Tibial nerve (tissue), 4 donors: Measurements from ENCODE around the gene PKD2L2. TPM values are rescaled to one million over a fixed set of nuclear protein-coding genes. Genes with fewer than 3 reads are reported as not detected.
A peak's percentile ranks its signal among the peaks of the same experiment; 100 is the strongest.
"Not testable (repeated sequence)": the region's sequence is repeated elsewhere in the genome, so short reads cannot be mapped to it uniquely, and the experiment has no call there.

ENCODE experiments used
- DNase-seq, 2 donors: peaks; one replicate each; pipeline ENCODE4 v3.0.0-alpha.2; 2019; ENCODE audit warnings: low spot score in 2 of 2
- H3K27ac ChIP-seq, 4 donors: fragments of 200-600 bp; sonication (generic) in 3 of 4; one replicate each; pipeline ENCODE4 v1.5.1; 2017 to 2019; ENCODE audit warnings: mild to moderate bottlenecking in 1 of 4
- H3K27me3 ChIP-seq, 2 donors: fragments of 200-600 bp; sonication (generic) in 1 of 2; one replicate each; pipeline versions ENCODE4 v1.5.1 to v1.6.0; 2017 to 2019
- H3K36me3 ChIP-seq, 3 donors: fragments of 200-600 bp; sonication (generic); one replicate each; pipeline ENCODE4 v1.5.1; 2018 to 2019
- H3K4me1 ChIP-seq, 4 donors: fragments of 200-600 bp; sonication (generic) in 3 of 4; one replicate each; pipeline ENCODE4 v1.5.1; 2017 to 2019
- H3K4me3 ChIP-seq, 4 donors: fragments of 200-600 bp; sonication (generic) in 3 of 4; one replicate each; pipeline ENCODE4 v1.5.1; 2017 to 2019; ENCODE audit warnings: mild to moderate bottlenecking in 1 of 4, moderate library complexity in 1 of 4
- H3K9me3 ChIP-seq, 4 donors: fragments of 200-600 bp; sonication (generic) in 3 of 4; one replicate each; pipeline ENCODE4 v1.5.1; 2017 to 2019
- EP300 ChIP-seq, 2 donors: sonication (generic); formaldehyde crosslinking; IDR thresholded peaks; one replicate each; pipeline ENCODE4 v1.6.1; 2017; ENCODE audit warnings: antibody characterized with exemption in 2 of 2, mild to moderate bottlenecking in 1 of 2
- POLR2A ChIP-seq, 2 donors: fragments of 450-650 bp; IDR thresholded peaks; one replicate each; pipeline ENCODE4 v1.6.1; 2017; ENCODE audit warnings: antibody characterized with exemption in 2 of 2, mild to moderate bottlenecking in 2 of 2, moderate library complexity in 2 of 2
- WGBS, 2 donors: methylation state at CpG; one replicate each; pipeline ENCODE4 v1.1.5; 2018; 5-methylcytosine and 5-hydroxymethylcytosine counted together
- total RNA-seq, 4 donors: library from RNA; depleted of rRNA; stranded (reverse); fragments of >200 nt; gene quantifications; one replicate each; pipeline ENCODE4 v1.1.0, GENCODE V29; 2016
- TF ChIP-seq, protein P1 (sequence below), 5 experiments: fragments of 200-600 bp in 3 of 5; fragments of 450-650 bp in 2 of 5; sonication (generic) in 3 of 5; IDR thresholded peaks; one replicate each; pipeline ENCODE4 v1.5.1; 2016 to 2019; ENCODE audit warnings: antibody characterized with exemption in 5 of 5, mild to moderate bottlenecking in 3 of 5, moderate library complexity in 2 of 5

Gene PKD2L2
- total RNA-seq, 4 donors from 2014 or later = not detected

DNA sequence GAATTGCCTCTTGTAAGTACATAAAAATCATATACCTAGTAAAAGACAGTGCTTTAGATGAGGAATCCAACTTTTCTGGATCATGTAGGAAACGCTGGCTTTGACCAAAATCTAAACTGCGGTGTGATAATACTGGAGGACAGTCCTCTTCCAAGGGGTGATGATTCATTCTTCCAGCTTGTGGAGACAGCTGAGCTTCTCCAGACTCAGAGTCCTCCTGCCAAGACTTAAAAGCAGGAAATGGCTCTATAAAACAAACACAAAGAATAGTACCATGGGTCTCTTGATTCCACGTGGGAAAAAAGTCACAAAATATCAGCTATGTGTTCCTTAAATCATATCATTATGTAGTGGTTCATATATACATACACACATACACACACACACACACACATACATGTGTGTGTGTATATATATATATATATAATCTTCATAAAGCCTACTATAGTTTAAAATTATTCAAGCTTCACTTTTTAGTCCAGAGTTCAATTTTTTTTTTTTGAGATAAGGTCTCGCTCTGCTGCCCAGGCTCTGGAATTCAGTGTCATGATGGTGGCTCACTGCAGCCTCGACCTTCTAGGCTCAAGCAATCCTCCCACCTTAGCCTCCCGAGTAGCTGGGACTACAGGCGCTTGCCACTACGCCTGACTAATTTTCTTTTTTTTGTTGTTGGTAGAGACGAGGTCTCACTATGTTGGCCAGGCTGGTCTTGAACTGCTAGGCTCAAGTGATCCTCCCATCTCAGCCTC is 65.0 kb downstream of the PKD2L2 start:
- WGBS, 2 donors = 79% methylated on average over 9 of the region's 9 CpGs
- Histone ChIP-seq H3K27ac (peak overlapping the region in 2 of 4 donors; percentile 5 to 26), H3K27me3 (no peaks in the 10 kb centered on the region), H3K4me1 (no peaks in the 10 kb centered on the region), H3K36me3 (peaks cover 5 to 74% (median 6%) of the 10 kb centered on the region in 3 donors), H3K9me3 (no peaks in the 10 kb centered on the region), H3K4me3 (no peak overlapping the region)
- peak in 1 of 2 donors; percentile 21 for DNase-seq
- no peak for TF ChIP-seq EP300 (IDR thresholded peaks at IDR 0.05)
- TF ChIP-seq, protein P1, sequence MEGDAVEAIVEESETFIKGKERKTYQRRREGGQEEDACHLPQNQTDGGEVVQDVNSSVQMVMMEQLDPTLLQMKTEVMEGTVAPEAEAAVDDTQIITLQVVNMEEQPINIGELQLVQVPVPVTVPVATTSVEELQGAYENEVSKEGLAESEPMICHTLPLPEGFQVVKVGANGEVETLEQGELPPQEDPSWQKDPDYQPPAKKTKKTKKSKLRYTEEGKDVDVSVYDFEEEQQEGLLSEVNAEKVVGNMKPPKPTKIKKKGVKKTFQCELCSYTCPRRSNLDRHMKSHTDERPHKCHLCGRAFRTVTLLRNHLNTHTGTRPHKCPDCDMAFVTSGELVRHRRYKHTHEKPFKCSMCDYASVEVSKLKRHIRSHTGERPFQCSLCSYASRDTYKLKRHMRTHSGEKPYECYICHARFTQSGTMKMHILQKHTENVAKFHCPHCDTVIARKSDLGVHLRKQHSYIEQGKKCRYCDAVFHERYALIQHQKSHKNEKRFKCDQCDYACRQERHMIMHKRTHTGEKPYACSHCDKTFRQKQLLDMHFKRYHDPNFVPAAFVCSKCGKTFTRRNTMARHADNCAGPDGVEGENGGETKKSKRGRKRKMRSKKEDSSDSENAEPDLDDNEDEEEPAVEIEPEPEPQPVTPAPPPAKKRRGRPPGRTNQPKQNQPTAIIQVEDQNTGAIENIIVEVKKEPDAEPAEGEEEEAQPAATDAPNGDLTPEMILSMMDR (IDR thresholded peaks at IDR 0.05) = no peak
- TF ChIP-seq POLR2A (IDR thresholded peaks at IDR 0.05) = no peak

DNA sequence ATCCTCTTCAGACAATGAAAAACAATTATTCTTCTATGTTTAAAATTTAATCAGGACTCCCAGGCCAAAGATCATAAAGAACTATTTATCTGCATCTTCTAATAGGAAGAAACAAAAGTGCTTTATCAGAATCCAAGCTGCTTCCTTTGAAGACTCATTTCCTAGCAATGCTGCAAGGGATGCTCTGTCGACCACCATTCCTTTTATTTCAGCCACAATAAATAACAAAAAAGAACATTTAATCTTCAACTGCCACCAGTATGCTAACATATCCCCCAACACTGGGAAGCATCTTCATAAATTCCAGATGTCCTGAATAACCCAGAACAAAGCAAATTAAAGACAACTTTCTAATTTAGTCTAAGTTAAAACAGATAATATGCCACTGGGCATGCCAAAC is 68.7 kb downstream of the PKD2L2 start:
- 36 to 44% methylated on average over 1 of the region's 1 CpG for WGBS, 2 donors
- H3K36me3 ChIP-seq = peaks cover 5 to 48% (median 6%) of the 10 kb centered on the region in 3 donors

DNA sequence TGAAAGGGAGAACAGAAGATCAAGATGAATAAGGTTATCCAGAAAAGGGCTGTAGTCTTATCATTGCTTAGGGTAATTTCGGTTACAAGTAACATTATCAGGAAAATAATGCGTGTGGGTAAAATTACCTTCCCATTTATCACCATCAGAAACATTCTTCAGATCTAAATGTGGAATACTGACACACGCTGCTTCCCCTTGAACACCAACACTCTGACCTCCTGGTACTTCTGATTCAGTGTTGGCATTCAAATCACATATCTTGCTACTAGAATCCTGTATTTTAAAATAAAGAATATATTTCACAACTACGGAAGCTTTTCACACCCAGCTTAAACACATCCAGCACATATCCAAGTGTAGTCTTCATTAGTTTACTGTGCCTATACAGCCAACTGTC is 70.2 kb downstream of the PKD2L2 start:
- 96 to 97% methylated on average over 4 of the region's 4 CpGs for WGBS, 2 donors
- Histone ChIP-seq H3K4me3 (no peak overlapping the region), H3K27me3 (no peaks in the 10 kb centered on the region), H3K36me3 (peaks cover 0 to 50% (median 0%) of the 10 kb centered on the region in 3 donors), H3K27ac (no peak overlapping the region), H3K4me1 (no peaks in the 10 kb centered on the region), H3K9me3 (no peaks in the 10 kb centered on the region)
- DNase-seq = no peak
- no peak for TF ChIP-seq POLR2A (IDR thresholded peaks at IDR 0.05)
- TF ChIP-seq, protein P1 (IDR thresholded peaks at IDR 0.05) = no peak
- no peak for TF ChIP-seq EP300 (IDR thresholded peaks at IDR 0.05)

More for the DNA sequence above, 68.7 kb downstream of the PKD2L2 start:
- no peak for DNase-seq
- no peak overlapping the region for H3K27ac ChIP-seq
- no peak overlapping the region for H3K4me3 ChIP-seq
- no peaks in the 10 kb centered on the region for H3K4me1 ChIP-seq
- TF ChIP-seq, protein P1 (IDR thresholded peaks at IDR 0.05) = no peak
- TF ChIP-seq EP300 (IDR thresholded peaks at IDR 0.05) (no peak), POLR2A (IDR thresholded peaks at IDR 0.05) (no peak)
- H3K27me3 ChIP-seq = no peaks in the 10 kb centered on the region
- no peaks in the 10 kb centered on the region for H3K9me3 ChIP-seq

GRCh38 chr5:137960141-137960540 is 70.9 kb downstream of the PKD2L2 start:
- Histone ChIP-seq H3K4me1 (no peaks in the 10 kb centered on the region), H3K9me3 (no peaks in the 10 kb centered on the region), H3K36me3 (peaks cover 0 to 57% (median 0%) of the 10 kb centered on the region in 3 donors), H3K27ac (no peak overlapping the region), H3K27me3 (no peaks in the 10 kb centered on the region), H3K4me3 (no peak overlapping the region)
- TF ChIP-seq EP300 (IDR thresholded peaks at IDR 0.05) = no peak
- TF ChIP-seq, protein P1 (IDR thresholded peaks at IDR 0.05) = no peak
- no peak for TF ChIP-seq POLR2A (IDR thresholded peaks at IDR 0.05)
- 45 to 53% methylated on average over 2 of the region's 2 CpGs for WGBS, 2 donors
- DNase-seq = no peak

GRCh38 chr5:137960819-137961218 is 71.6 kb downstream of the PKD2L2 start:
- no peaks in the 10 kb centered on the region for H3K9me3 ChIP-seq
- TF ChIP-seq, protein P1 (IDR thresholded peaks at IDR 0.05) = no peak
- no peak for TF ChIP-seq POLR2A (IDR thresholded peaks at IDR 0.05)
- no peak for TF ChIP-seq EP300 (IDR thresholded peaks at IDR 0.05)

DNA sequence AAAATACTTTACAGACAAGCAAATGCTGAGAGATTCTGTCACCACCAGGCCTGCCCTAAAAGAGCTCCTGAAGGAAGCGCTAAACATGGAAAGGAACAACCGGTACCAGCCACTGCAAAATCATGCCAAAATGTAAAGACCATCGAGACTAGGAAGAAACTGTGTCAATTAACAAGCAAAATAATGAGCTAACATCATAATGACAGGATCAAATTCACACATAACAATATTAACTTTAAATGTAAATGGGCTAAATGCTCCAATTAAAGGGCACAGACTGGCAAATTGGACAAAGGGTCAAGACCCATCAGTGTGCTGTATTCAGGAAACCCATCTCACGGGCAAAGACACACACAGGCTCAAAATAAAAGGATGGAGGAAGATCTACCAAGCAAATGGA is 81.1 kb downstream of the PKD2L2 start:
- DNase-seq, H3K4me1 ChIP-seq, H3K27ac ChIP-seq, H3K4me3 ChIP-seq, H3K27me3 ChIP-seq: not testable (repeated sequence)
- H3K9me3 ChIP-seq = peaks cover 0 to 13% (median 0%) of the 10 kb centered on the region in 4 donors
- 98% methylated on average over 4 of the region's 4 CpGs for WGBS, 2 donors
- H3K36me3 ChIP-seq = peaks cover 0 to 40% (median 0%) of the 10 kb centered on the region in 3 donors

More at GRCh38 chr5:137960819-137961218, 71.6 kb downstream of the PKD2L2 start:
- DNase-seq = no peak
- no peak overlapping the region for H3K27ac ChIP-seq
- peaks cover 0 to 54% (median 0%) of the 10 kb centered on the region in 3 donors for H3K36me3 ChIP-seq
- 89 to 94% methylated on average over 3 of the region's 3 CpGs for WGBS, 2 donors
- no peaks in the 10 kb centered on the region for H3K4me1 ChIP-seq
- no peak overlapping the region for H3K4me3 ChIP-seq
- no peaks in the 10 kb centered on the region for H3K27me3 ChIP-seq
